Mesothelial cell of epicardium (in vitro differentiated cells): Measurements from ENCODE around the gene DNAL1. TPM values are rescaled to one million over a fixed set of nuclear protein-coding genes. Genes with fewer than 3 reads are reported as not detected.

ENCODE experiments used
- DNase-seq, 2 experiments: peaks; one replicate each; pipeline ENCODE4 v3.0.0; 2021; ENCODE audit warnings: low spot score in 2 of 2; ENCODE audit not compliant: unreplicated experiment in 2 of 2
- H3K27ac Mint-ChIP-seq: 2 replicates; pipeline ENCODE4 v1.8.0; 2021; ENCODE audit warnings: mixed read lengths
- H3K27me3 Mint-ChIP-seq: 2 replicates; pipeline ENCODE4 v1.8.0; 2021; ENCODE audit warnings: low read depth, mixed read lengths
- H3K36me3 Mint-ChIP-seq: 2 replicates; pipeline ENCODE4 v1.8.0; 2021; ENCODE audit warnings: mixed read lengths
- H3K4me1 Mint-ChIP-seq: 2 replicates; pipeline ENCODE4 v1.8.0; 2021; ENCODE audit warnings: mixed read lengths
- H3K4me3 Mint-ChIP-seq: 2 replicates; pipeline ENCODE4 v1.8.0; 2021; ENCODE audit warnings: mild to moderate bottlenecking, moderate library complexity, mixed read lengths
- H3K9me3 Mint-ChIP-seq: 2 replicates; pipeline ENCODE4 v1.8.0; 2021; ENCODE audit warnings: mixed read lengths
- total RNA-seq: library from RNA; stranded (reverse); gene quantifications from 3 replicates; pipeline ENCODE4 v1.2.1, GENCODE V29; 2021
- TF ChIP-seq, protein P1 (sequence below): fragments of 200-600 bp; sonication (generic); IDR thresholded peaks from one replicate; pipeline ENCODE4 v1.5.0; 2021; ENCODE audit warnings: antibody characterized with exemption; ENCODE audit not compliant: unreplicated experiment

Gene DNAL1
- total RNA-seq, 1 donor from 2014 or later, result 13.8 TPM

DNA sequence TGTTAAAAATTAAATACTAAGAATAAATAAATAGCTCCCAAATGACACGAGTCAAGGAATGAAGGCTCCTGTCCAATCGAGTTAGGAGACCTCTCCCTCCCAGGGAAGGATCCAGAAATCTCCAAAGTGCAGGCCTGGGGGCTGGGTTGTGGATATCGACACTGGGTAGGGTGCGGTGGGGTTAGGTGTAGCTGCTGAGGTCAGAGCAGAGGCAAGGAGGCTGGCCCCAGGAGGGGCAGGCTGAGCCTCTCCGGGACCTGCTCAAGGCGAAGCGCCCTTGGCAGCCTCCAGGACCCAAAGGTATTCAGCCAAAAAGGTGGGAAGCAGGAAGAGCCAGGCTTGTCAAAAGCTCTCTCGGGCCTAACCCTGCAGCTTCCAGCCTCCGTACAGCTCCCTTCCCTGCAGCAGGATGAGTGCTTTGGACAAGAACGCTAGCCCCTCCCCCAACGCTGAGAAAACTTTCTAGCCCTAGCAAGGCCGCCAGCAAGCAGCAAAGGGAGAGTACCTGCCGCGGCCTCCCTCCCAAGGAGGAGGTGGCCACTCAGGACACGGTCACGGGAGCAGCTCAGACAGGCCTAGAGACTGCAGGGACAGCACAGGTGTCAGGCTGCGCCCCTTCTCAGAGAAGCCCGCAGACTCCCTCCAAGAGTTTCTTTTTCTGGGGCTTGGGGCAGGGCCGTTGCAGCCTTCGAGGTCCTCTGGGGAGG, 73.1 kb downstream of the DNAL1 start:
- H3K4me3 Mint-ChIP-seq, result peak overlapping the region; percentile 38
- TF ChIP-seq, protein P1, sequence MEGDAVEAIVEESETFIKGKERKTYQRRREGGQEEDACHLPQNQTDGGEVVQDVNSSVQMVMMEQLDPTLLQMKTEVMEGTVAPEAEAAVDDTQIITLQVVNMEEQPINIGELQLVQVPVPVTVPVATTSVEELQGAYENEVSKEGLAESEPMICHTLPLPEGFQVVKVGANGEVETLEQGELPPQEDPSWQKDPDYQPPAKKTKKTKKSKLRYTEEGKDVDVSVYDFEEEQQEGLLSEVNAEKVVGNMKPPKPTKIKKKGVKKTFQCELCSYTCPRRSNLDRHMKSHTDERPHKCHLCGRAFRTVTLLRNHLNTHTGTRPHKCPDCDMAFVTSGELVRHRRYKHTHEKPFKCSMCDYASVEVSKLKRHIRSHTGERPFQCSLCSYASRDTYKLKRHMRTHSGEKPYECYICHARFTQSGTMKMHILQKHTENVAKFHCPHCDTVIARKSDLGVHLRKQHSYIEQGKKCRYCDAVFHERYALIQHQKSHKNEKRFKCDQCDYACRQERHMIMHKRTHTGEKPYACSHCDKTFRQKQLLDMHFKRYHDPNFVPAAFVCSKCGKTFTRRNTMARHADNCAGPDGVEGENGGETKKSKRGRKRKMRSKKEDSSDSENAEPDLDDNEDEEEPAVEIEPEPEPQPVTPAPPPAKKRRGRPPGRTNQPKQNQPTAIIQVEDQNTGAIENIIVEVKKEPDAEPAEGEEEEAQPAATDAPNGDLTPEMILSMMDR, result no peak
- peak overlapping the region; percentile 92 for H3K27ac Mint-ChIP-seq
- H3K27me3 Mint-ChIP-seq, result no peaks in the 10 kb centered on the region
- peaks cover 37% of the 10 kb centered on the region for H3K4me1 Mint-ChIP-seq
- no peak for DNase-seq
- H3K36me3 Mint-ChIP-seq, result peaks cover 30% of the 10 kb centered on the region
- H3K9me3 Mint-ChIP-seq, result no peaks in the 10 kb centered on the region

DNA sequence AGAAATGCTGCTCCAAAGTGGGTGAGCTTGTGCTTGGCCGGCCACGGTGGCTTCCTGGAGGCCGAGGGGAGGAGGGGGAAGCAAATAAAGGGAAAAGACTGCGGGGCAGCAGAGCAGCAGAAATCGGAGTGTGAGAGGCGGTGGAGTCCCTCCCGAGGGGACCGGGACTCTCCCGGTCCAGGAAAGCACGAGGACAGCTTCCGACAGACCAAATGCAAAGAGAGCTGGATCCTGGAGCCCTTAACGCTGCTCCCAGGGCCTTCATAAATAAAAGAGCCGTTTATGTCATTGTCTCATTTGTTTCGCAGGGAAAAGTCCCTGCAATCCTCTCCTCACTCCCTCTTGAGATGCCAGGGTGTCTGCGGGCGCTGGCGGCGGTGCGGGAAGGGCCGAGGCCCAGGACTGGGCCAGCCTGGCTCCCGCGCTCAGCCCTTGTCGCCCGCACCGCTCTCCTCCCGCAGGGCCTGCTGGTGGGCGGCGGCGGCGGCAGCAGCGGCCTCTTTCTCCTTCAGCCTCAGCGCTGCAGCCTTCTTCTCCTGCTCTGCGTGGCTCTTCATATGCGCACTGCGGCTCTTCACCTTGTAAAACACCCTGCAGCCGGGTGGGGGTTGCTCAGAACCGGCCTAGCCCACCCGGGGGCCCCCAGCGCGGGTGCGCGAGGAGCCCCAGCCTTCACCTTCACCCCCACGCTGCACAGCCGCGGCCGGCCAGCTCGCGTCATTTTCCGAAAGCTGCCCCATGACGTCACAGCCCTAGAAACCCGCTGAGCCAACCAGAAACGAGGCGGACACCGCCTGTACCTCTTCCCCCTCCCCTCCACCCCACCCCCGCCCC, 73.8 kb downstream of the DNAL1 start:
- H3K9me3 Mint-ChIP-seq, result no peaks in the 10 kb centered on the region
- H3K27ac Mint-ChIP-seq, result peak overlapping the region; percentile 92
- peak overlapping the region; percentile 38 for H3K4me3 Mint-ChIP-seq
- no peak for DNase-seq
- peaks cover 29% of the 10 kb centered on the region for H3K4me1 Mint-ChIP-seq
- H3K36me3 Mint-ChIP-seq, result peaks cover 35% of the 10 kb centered on the region
- no peaks in the 10 kb centered on the region for H3K27me3 Mint-ChIP-seq
- TF ChIP-seq, protein P1, result no peak

DNA sequence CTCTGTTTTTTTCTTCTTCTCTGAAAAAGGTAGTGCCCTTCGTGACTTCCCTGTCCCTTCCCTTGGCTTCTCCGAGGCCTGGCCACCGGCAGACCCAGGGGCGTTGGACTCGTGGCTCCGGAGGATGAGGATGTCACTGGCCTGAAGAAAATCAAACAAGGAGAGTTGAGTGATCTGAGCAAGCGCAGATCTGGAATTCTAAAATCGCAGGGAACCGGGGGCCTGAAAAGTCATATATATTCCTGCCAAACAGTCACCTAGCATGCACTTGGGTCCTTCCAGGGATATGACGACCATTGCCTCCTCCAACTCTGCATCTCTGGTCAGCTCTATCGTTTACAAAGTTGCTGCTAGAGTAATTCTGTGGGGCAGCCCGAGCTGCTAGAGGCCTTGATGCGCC, 74.6 kb downstream of the DNAL1 start:
- peaks cover 28% of the 10 kb centered on the region for H3K4me1 Mint-ChIP-seq
- H3K27ac Mint-ChIP-seq, result peak overlapping the region; percentile 92
- H3K4me3 Mint-ChIP-seq, result no peak overlapping the region
- TF ChIP-seq, protein P1, result no peak
- H3K27me3 Mint-ChIP-seq, result no peaks in the 10 kb centered on the region
- DNase-seq, result no peak
- H3K9me3 Mint-ChIP-seq, result no peaks in the 10 kb centered on the region
- peaks cover 41% of the 10 kb centered on the region for H3K36me3 Mint-ChIP-seq

DNA sequence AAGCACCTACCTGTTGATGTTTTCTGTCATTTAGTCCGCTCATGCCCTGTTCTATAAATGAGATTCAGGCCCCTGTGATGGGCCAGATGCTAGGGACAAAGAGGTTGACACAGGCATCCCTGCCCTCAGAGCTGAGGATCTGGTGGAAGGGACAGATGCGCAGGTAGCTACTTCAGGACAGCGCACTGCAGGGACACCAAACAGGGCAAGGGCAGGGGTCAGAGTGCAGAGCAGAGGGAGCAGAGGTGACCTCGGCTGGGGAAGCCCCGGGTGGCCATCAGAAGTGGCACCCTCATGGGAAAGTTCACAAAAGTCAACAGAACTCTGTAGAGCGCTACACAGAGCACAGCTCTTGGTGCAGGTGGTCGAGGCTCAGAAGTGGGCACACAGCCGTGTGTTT, 75.0 kb downstream of the DNAL1 start:
- Mint-ChIP-seq H3K36me3 (peaks cover 42% of the 10 kb centered on the region), H3K4me1 (peaks cover 24% of the 10 kb centered on the region), H3K9me3 (no peaks in the 10 kb centered on the region), H3K27ac (peak overlapping the region; percentile 92), H3K27me3 (no peaks in the 10 kb centered on the region), H3K4me3 (no peak overlapping the region)
- TF ChIP-seq, protein P1, result no peak
- no peak for DNase-seq

- Mint-ChIP-seq H3K9me3 (no peaks in the 10 kb centered on the region), H3K36me3 (peaks cover 43% of the 10 kb centered on the region), H3K4me3 (no peak overlapping the region), H3K27me3 (no peaks in the 10 kb centered on the region), H3K4me1 (peaks cover 21% of the 10 kb centered on the region), H3K27ac (no peak overlapping the region)
- DNase-seq, result no peak
- TF ChIP-seq, protein P1, result no peak
Measured at GRCh38 chr14:73720636-73721035, 75.8 kb downstream of the DNAL1 start.
